ENCODE data around the gene AMPD2. TPM values are rescaled to one million over a fixed set of nuclear protein-coding genes. Genes with fewer than 3 reads are reported as not detected.

AMPD2 gene
- total and polyA plus RNA-seq, 9 of the 15 experiments (the other 6 are each of a cell fraction or from before 2014, with no cell fraction given): 2.0 to 77.7 (median 28.2) TPM

- TF ChIP-seq, protein P1, sequence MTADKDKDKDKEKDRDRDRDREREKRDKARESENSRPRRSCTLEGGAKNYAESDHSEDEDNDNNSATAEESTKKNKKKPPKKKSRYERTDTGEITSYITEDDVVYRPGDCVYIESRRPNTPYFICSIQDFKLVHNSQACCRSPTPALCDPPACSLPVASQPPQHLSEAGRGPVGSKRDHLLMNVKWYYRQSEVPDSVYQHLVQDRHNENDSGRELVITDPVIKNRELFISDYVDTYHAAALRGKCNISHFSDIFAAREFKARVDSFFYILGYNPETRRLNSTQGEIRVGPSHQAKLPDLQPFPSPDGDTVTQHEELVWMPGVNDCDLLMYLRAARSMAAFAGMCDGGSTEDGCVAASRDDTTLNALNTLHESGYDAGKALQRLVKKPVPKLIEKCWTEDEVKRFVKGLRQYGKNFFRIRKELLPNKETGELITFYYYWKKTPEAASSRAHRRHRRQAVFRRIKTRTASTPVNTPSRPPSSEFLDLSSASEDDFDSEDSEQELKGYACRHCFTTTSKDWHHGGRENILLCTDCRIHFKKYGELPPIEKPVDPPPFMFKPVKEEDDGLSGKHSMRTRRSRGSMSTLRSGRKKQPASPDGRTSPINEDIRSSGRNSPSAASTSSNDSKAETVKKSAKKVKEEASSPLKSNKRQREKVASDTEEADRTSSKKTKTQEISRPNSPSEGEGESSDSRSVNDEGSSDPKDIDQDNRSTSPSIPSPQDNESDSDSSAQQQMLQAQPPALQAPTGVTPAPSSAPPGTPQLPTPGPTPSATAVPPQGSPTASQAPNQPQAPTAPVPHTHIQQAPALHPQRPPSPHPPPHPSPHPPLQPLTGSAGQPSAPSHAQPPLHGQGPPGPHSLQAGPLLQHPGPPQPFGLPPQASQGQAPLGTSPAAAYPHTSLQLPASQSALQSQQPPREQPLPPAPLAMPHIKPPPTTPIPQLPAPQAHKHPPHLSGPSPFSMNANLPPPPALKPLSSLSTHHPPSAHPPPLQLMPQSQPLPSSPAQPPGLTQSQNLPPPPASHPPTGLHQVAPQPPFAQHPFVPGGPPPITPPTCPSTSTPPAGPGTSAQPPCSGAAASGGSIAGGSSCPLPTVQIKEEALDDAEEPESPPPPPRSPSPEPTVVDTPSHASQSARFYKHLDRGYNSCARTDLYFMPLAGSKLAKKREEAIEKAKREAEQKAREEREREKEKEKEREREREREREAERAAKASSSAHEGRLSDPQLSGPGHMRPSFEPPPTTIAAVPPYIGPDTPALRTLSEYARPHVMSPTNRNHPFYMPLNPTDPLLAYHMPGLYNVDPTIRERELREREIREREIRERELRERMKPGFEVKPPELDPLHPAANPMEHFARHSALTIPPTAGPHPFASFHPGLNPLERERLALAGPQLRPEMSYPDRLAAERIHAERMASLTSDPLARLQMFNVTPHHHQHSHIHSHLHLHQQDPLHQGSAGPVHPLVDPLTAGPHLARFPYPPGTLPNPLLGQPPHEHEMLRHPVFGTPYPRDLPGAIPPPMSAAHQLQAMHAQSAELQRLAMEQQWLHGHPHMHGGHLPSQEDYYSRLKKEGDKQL (CRISPR knock-in tag; IDR thresholded peaks at IDR 0.05; ENCODE audit: borderline replicate concordance): no peak
- no peak for TF ChIP-seq ZNF24 (IDR thresholded peaks at IDR 0.05)
- no peak for TF ChIP-seq WHSC1 (IDR thresholded peaks at IDR 0.05; ENCODE audit: low read length)
- TF ChIP-seq ZNF444 (CRISPR knock-in tag; IDR thresholded peaks at IDR 0.05): no peak
Measured at GRCh38 chr1:109630898-109631512, 11.4 kb downstream of the AMPD2 start (continued).
